Endometrial microvascular endothelial cells (primary cell): ENCODE data around the gene SNF8. TPM values are rescaled to one million over a fixed set of nuclear protein-coding genes. Genes with fewer than 3 reads are reported as not detected.

Experiments
- in situ Hi-C: cut with HindIII; loops from 2 replicates; pipeline ENCODE4 v1.10.0; 2017; ENCODE audit warnings: low sequenced_read_pairs, low pct_unique_long_range_greater_than_20kb; ENCODE audit errors: inconsistent ontology term
- total RNA-seq: library from RNA; depleted of rRNA; stranded (reverse); fragments of >200 nt; gene quantifications from one replicate; pipeline ENCODE4 v1.2.3, GENCODE V29; 2015; ENCODE audit errors: inconsistent ontology term

Gene SNF8
- total RNA-seq, 1 donor from 2014 or later = 134 TPM

GRCh38 chr17:48903401-48903800 lies 41.2 kb downstream of the SNF8 start:
- in situ Hi-C loops = loop anchor here (25.0 kb wide), 1 partner anchor 134 kb away; no protein-coding TSS in a partner anchor

GRCh38 chr17:48901241-48901640 lies 43.4 kb downstream of the SNF8 start:
- in situ Hi-C loops = loop anchor here (25.0 kb wide), 1 partner anchor 136 kb away; no protein-coding TSS in a partner anchor

- in situ Hi-C loops = no loop called here
These were observed 49.8 kb downstream of the SNF8 start for GRCh38 chr17:48894886-48895285.

GRCh38 chr17:48893646-48894508 lies 50.8 kb downstream of the SNF8 start:
- in situ Hi-C loops = no loop called here

- in situ Hi-C loops = no loop called here
These were observed 51.5 kb downstream of the SNF8 start for GRCh38 chr17:48892940-48893645.

- in situ Hi-C loops = no loop called here
These were observed 54.6 kb downstream of the SNF8 start for GRCh38 chr17:48890086-48890485.

GRCh38 chr17:48883171-48883570 lies 61.5 kb downstream of the SNF8 start:
- in situ Hi-C loops = loop anchor here (10.0 kb wide), 1 partner anchor 68 kb away; the partner anchor contains the start of gene TTLL6

- in situ Hi-C loops = loop anchor here (10.0 kb wide), 1 partner anchor 67 kb away; the partner anchor contains the start of gene TTLL6
These were observed 62.4 kb downstream of the SNF8 start for GRCh38 chr17:48882272-48882671.

Other genes with a start within 250 kb of the SNF8 start
- gene PRAC1, start 222.3 kb downstream of the SNF8 start, total RNA-seq = not detected
- gene PRAC2, start 221.7 kb downstream of the SNF8 start, total RNA-seq = not detected
- not detected for gene HOXB13, start 216.1 kb downstream of the SNF8 start, total RNA-seq
- gene TTLL6, start 127.6 kb downstream of the SNF8 start, total RNA-seq = not detected
- gene CALCOCO2, start 113.8 kb downstream of the SNF8 start, total RNA-seq = 42.0 TPM
- 151 TPM for gene ATP5MC1, start 52.1 kb downstream of the SNF8 start, total RNA-seq
- 83.7 TPM for gene UBE2Z, start 36.4 kb downstream of the SNF8 start, total RNA-seq
- not detected for gene GIP, start 23.8 kb upstream of the SNF8 start, total RNA-seq
- gene IGF2BP1, start 52.5 kb upstream of the SNF8 start, total RNA-seq = 0.09 TPM
- gene B4GALNT2, start 187.9 kb upstream of the SNF8 start, total RNA-seq = not detected